GM12892 (cell line): ENCODE data around the gene OTX2. TPM values are rescaled to one million over a fixed set of nuclear protein-coding genes. Genes with fewer than 3 reads are reported as not detected.

Source experiments
- DNase-seq: peaks from one replicate; pipeline ENCODE4 v3.0.0; 2011; ENCODE audit not compliant: insufficient read length
- FAIRE-seq: peaks from 2 replicates; lab custom pipeline; 2011; peaks lifted over from hg19 to GRCh38; lab: Jason Lieb, UNC
- POLR2A ChIP-seq: IDR thresholded peaks from 2 replicates; pipeline ENCODE4 v1.6.1; 2011; ENCODE audit warnings: low read depth, low read length, control low read depth
- POLR2AphosphoS5 ChIP-seq: IDR thresholded peaks from 2 replicates; pipeline ENCODE4 v1.6.1; 2011; ENCODE audit warnings: low read depth, low read length, control low read depth
- TAF1 ChIP-seq: IDR thresholded peaks from 2 replicates; pipeline ENCODE4 v1.6.1; 2011; ENCODE audit warnings: low read depth, mild to moderate bottlenecking, control low read depth, low read length, borderline replicate concordance
- polyA plus RNA-seq: library from polyadenylated mRNA; unstranded; fragments of >200 nt; gene quantifications from one replicate; pipeline ENCODE4 v1.2.1, GENCODE V29; 2012; ENCODE audit warnings: missing spikeins, inconsistent platforms; ENCODE audit not compliant: missing spikeins

OTX2 gene
- polyA plus RNA-seq, result not detected

DNA sequence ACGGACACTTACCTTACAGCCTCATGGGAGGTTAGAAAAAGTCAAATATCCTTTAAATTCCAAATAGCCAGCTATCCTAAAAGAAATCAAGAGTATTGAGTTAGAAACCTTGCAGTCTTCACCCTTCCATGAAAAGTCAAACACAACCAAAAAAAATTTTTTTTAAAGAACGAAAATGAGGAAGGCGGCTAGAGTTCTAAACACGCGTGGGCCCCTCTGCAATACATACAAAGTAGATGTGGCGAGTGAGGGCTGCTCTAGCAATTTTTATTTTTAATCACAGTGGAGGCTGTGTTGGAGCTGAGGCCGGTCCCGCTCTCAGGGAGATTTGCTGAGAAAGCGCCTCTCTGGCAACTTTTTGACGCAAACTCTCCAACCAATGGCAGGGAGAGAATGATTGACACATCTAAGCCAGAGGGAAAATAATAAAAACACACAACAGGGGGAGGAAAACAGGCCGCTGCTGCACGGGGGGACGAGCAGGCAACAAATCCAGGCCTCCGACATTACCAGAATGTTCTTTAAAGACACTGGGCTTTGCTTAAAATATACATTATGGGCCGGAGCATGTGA lies at the start of gene OTX2:
Gene OTX2, minus strand, starts transcription at position 333 of the 573 bp plus-strand sequence. CDS start 5,023 bp downstream, outside the sequence.
- DNase-seq (no peak), FAIRE-seq (no peak)
- TF ChIP-seq POLR2A (no peak), TAF1 (no peak), POLR2AphosphoS5 (no peak)

DNA sequence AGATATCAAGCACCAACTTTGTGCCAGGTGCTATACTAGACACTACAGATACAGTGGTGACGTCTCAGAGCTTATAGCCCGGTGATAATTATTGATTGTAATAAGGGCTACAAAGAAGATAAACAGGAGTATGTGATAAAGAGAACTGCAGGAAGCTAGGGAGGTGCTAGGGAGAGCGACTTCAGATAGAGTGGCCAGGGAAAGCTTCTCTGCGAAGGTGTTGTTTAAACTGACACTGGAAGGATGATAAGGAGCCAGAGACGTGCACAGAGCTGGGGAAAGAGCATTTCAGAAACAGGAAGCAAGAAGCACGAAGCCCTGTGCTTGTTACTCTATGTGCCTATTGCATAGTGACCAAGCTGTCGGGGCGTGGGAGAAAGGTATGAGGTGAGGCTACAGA lies 48.1 kb upstream of the OTX2 start:
- TF ChIP-seq TAF1, result no peak
- no peak for TF ChIP-seq POLR2A
- no peak for TF ChIP-seq POLR2AphosphoS5
- FAIRE-seq, result no peak
- no peak for DNase-seq

GRCh38 chr14:56857216-56857615 lies 46.9 kb upstream of the OTX2 start:
- no peak for TF ChIP-seq POLR2AphosphoS5
- no peak for DNase-seq
- FAIRE-seq, result no peak

- TF ChIP-seq POLR2AphosphoS5 (no peak), POLR2A (no peak), TAF1 (no peak)
- FAIRE-seq, result no peak
- no peak for DNase-seq
Observed at GRCh38 chr14:56855891-56856461, 45.7 kb upstream of the OTX2 start.

GRCh38 chr14:56854325-56854724 lies 44.0 kb upstream of the OTX2 start:
- DNase-seq (no peak), FAIRE-seq (no peak)
- no peak for TF ChIP-seq POLR2A
- no peak for TF ChIP-seq POLR2AphosphoS5
- TF ChIP-seq TAF1, result no peak

- DNase-seq (no peak), FAIRE-seq (no peak)
- TF ChIP-seq TAF1 (no peak), POLR2AphosphoS5 (no peak), POLR2A (no peak)
Observed at GRCh38 chr14:56846970-56847930, 37.0 kb upstream of the OTX2 start.

GRCh38 chr14:56844406-56845002 lies 34.2 kb upstream of the OTX2 start:
- no peak for FAIRE-seq
- DNase-seq, result no peak
- TF ChIP-seq POLR2A, result no peak
- TF ChIP-seq POLR2AphosphoS5, result no peak
- no peak for TF ChIP-seq TAF1

DNA sequence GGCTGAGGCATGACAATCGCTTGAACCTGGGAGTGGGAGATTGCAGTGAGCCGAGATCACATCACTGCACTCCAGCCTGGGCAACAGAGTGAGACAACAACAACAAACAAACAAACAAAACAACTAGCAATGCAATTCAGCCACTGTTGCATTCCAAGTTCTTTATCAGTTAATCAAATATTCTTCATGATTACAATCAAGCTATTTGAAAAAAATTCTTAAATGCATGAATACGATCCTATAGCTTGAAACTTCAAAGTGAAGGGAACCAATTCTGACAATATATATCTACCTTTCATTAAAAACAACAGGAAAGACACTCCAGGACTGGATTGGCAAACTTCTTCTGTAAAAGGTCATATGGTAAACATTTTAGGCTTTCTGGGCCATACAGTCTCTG lies 31.3 kb upstream of the OTX2 start:
- DNase-seq (no peak), FAIRE-seq (no peak)
- TF ChIP-seq POLR2AphosphoS5 (no peak), TAF1 (no peak), POLR2A (no peak)

DNA sequence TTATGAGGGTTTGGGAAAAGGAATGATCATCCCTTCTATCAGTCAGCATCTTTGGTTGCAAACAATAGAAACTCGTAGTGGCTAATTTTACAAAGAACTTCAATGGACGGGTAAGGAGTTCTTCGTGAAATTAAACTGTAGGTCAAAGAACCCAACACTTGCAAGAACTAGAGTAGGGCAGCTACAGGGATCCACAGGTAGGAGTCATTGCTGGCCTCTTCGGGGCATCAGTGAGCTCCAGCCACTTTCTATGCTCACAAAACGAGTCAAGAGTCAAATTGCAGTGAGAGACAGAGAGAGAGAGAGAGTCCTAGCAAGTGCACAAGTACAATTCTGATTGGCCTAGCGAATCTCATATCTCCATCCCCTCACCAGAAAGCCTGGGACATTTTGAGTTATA lies 29.9 kb upstream of the OTX2 start:
- DNase-seq, result no peak
- TF ChIP-seq POLR2A, result no peak
- no peak for TF ChIP-seq POLR2AphosphoS5
- no peak for FAIRE-seq

GRCh38 chr14:56829151-56829550 lies 18.9 kb upstream of the OTX2 start:
- FAIRE-seq (no peak), DNase-seq (no peak)
- TF ChIP-seq TAF1, result no peak
- TF ChIP-seq POLR2A, result no peak
- TF ChIP-seq POLR2AphosphoS5, result no peak

DNA sequence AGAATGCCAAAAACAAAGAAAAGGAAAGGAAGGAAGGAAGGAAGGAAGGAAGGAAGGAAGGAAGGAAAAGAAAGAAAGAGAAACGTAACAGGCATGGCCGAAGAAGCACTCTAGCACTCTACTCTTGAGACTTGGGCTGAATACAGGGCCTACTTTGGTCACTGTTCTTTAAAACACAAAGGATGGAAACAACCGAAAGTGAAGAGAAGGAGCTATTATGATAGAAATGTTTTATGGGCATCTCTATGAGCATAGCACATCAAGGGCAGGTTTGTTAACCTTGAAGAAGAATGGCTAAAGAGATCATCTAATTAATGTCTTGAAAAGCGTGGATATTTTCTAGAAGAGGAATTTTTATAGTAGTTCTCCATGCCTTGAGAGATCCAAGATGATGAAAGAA lies 15.9 kb upstream of the OTX2 start:
- TF ChIP-seq TAF1 (no peak), POLR2AphosphoS5 (no peak), POLR2A (no peak)
- FAIRE-seq (no peak), DNase-seq (no peak)
